Limb (tissue), 2 donors: ENCODE results near the gene ARMC9.

Experiments
- DNase-seq, 2 donors: peaks; one replicate each; pipeline ENCODE4 v3.0.0-alpha.2; 2016; ENCODE audit errors: extremely low spot score in 2 of 2

ARMC9 gene

GRCh38 chr2:231200805-231201474, 2.5 kb downstream of the ARMC9 start:
- DNase-seq, result no peak

DNA sequence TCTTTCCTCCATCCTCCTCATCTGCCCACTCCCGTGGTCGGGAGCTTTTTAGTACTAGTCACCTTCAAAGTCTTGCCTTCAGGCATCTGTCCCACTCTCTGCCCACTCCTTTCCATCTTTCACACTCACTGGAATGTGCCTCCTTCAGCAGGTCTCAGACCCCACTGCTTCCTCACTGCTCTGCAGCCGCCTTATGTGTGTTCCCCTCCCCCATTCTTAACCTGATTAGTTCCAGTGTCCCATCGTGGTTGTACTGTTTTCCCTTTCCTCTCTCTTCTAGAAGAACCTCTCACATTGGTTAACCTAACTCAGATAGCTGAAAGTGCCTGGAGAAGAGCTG, 3.0 kb downstream of the ARMC9 start:
- DNase-seq, result no peak

DNA sequence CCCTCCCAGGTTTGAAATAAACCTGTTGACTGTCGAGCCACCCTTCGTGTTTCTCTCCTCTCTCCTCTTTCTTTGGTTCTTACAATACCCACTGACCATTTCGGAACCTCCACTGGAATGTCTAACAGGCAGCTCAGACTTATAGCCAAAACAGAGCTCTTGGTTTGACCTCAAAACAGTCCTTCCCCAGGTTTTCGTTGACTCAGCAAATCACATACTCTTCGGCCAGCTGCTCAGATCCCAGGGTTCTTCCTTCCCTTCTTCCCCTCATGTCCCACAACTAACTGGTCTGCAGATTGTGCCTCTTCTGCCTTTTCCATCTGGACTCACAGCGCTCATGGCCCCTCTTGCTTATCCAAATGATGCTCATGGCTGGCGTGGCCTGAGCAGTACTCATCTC, 4.7 kb downstream of the ARMC9 start:
- DNase-seq, result no peak

DNA sequence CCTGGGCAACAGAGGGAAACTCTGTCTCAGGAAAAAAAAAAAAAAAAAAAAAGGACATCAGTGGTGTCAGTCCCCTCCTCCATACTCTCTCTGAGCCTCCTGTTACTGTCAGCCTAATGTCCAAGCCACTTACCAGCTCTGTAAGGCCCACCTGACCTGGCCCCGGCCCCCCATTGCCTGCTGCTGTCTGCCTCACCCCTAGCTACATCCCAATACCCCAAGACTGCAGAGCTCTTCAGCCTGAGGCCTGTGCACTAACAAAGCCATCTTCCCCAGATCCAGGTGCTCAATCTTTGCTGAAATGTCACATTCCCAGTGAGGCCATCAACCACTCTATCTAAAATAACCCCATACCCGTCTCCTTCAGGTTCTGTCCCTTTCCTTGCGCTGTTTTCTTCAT, 5.7 kb downstream of the ARMC9 start:
- no peak for DNase-seq

GRCh38 chr2:231204581-231204980, 6.2 kb downstream of the ARMC9 start:
- DNase-seq, result no peak

DNA sequence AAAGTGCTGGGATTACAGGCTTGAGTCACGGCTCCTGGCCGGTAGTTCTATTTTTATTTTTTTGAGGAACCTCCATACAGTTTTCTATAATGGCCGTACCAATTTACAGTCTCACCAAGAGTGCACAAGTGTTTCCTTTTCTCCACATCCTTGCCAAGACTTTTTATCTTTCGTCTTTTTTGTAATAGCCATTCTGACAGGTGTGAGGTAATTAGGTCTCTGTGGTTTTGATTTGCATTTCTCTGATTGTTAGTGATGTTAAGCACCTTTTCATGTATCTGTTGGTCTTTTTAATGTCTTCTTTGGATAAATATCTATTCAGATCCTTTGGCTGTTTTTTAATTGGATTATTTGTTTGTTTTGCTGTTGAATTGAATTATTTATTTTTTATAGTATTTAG, 9.3 kb downstream of the ARMC9 start:
- no peak for DNase-seq

DNA sequence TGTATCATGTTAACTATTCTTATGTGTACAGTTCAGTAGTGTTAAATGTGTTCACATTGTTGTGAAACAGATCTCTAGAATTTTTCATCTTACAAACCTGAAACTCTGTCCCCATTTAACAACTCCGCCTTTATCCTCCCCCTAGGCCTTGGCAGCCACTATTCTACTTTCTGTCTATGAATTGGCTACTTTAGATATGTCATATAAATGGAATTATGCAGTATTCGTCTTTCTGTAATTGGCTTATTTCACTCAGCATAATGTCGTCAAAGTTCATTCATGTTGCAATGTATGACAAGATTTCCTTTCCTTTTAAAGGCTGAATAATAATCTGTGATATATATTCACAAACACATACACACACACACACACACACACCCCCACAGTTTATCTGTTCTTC, 12.4 kb downstream of the ARMC9 start:
- DNase-seq, result no peak

DNA sequence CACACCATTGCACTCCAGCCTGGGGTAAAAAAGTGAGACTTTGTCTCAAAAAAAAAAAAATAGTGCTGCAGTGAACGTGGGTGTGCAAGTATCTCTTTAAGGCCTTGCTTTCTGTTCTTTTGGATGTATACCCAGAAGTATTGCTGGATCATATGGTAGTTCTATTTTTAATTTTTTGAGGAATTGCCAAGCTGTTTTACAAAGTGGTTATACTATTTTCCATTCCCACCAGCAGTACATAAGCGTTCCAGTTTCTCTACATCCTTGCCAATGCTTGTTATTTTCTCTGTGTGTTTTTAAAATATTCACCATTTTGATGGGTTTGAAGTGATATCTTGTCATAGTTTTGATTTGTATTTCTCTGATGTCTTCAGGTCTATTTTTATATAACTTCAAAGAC, 13.1 kb downstream of the ARMC9 start:
- peak in 1 of 2 donors; percentile 62 for DNase-seq

DNA sequence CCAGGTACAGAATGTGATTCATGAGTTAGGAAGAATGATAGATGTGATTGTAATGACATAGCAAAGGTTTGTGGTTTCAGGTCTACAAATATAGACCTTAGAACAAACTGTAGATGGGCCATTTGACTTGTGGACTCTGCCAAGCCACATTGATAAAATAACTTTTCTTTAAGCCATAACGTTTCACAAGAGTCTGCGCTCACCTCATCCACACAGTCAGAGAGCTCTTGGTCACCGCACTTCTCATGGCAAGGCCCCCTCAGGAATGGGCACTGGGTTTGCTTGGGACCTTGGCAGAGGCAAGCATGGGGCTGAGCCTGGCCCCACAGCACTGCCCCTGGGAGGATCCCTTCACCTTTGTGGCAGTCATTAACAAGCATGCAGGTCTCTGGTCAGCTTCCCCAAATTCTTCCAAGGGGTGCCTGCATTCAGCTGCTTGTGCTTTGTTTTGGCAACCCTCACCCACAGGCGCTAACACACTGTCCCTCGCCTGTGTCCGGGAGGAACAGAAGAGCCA, 14.0 kb downstream of the ARMC9 start:
- no peak for DNase-seq

DNA sequence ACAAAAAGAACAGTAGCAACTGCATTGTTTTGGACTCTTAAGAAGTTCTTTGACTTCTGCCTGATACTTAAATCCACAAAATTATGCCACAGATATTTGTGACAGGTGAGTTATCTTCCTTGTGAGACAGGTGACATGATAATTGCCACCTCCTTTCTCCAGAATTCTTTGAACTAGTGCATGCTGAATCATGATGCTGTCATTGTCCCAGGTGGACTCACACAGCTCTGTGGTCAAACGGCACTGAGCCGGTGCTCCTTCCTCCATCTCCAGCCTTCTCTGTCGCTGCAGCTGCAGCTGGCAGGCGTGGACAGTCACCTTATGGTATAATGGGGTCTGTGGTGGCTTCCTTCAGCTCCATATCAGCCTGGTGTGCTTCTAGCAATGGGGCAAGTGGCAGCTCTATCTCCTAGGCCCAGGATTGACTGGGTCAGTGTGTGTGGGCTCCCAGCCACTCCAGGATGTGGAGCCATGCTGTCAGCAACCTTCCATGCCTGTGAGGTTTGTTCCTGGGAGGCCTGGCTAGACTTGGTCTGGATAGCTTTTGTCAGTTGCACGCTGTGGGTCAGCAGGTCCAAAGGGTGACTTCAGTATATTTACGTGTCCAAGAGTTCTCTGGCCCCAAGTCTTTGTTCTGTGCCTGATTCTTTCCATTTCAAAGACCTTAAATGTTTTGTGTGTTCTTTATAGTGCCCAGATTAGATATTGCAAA, 15.7 kb downstream of the ARMC9 start:
- no peak for DNase-seq

- no peak for DNase-seq
Measured at GRCh38 chr2:231218366-231218765, 19.9 kb downstream of the ARMC9 start.

GRCh38 chr2:231219289-231219688, 20.9 kb downstream of the ARMC9 start:
- no peak for DNase-seq

- DNase-seq, result no peak
Measured at GRCh38 chr2:231221761-231222160, 23.3 kb downstream of the ARMC9 start.

DNA sequence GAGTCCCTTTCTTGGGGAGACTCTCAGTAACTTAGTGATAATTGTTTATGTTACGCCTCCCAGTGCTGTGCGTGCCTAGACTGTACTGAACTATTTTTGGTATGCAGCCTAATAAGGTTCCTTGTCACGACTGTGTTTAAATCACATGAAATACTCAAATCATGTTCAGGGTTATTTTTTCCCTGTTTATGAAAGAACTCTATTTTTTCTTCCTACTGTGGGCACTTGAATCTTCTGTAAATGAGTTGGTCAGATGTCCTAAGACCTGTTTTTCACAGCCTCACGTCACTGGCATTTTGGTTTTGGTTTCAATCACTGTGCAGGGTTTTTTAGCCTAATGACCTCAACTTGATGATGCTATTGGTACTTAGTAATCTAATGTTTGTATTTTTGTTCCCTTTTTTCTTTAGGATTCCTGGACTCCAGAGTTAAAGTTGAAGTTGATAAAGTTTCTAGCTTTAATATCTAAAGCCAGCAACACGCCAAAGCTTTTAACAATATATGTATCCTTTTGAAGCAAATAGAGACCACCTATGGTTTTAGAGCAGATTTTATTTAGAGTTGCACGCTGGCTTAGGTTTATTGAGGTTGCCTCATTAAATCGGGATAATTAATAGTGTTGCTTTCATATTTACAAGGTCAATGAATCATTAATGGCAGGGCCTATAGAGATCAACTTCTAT, 24.0 kb downstream of the ARMC9 start:
- no peak for DNase-seq

GRCh38 chr2:231223001-231223375, 24.6 kb downstream of the ARMC9 start:
- no peak for DNase-seq

DNA sequence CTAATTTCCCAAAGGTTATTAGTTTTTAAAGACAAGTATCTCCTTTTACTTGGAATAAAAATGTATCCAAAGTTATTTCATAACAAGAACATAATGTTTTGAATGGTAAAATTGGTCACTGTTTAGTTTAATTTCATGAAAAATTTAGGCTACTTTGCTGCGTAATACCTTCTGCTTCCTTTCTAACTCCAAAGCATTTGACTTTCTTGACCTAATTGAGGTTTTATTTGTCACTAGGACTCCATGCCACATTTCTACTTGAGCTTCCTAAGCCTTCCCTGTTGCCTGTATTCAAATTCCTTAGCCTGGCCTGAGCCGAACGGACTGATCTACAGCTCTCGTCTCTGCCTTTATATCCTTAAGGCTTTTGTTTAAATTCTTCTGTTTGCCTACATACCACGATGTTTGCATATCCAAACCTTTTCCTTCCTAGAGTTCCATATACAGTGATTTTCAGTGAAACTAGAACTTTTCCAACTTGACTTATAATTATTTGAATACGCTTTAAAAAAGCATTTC, 25.1 kb downstream of the ARMC9 start:
- DNase-seq, result no peak

- peak; percentile 51 to 81 for DNase-seq
Measured at GRCh38 chr2:231227310-231228162, 29.1 kb downstream of the ARMC9 start.

GRCh38 chr2:231228223-231228622, 29.8 kb downstream of the ARMC9 start:
- no peak for DNase-seq

GRCh38 chr2:231228974-231229529, 30.6 kb downstream of the ARMC9 start:
- DNase-seq, result no peak

GRCh38 chr2:231235217-231235616, 36.8 kb downstream of the ARMC9 start:
- DNase-seq, result no peak

- DNase-seq, result no peak
Measured at GRCh38 chr2:231238689-231239088, 40.3 kb downstream of the ARMC9 start.
